Endothelial cell of umbilical vein (primary cell): Measurements from ENCODE around the gene INTS1. TPM values are rescaled to one million over a fixed set of nuclear protein-coding genes. Genes with fewer than 3 reads are reported as not detected.

Source experiments
- BruUV-seq: library from RNA; stranded (reverse); fragments of 400-500 nt; replicated peaks from 2 replicates; lab custom pipeline; 2021; lab: Mats Ljungman, UMichigan
- CTCF ChIA-PET: fragments of 300-600, 350-600 bp; sonication (Branson Sonifier 250); formaldehyde crosslinking; loops from one replicate; lab custom pipeline; 2021; ENCODE audit warnings: antibody characterized with exemption, inconsistent platforms; lab: Charles Lee
- POLR2A ChIA-PET: fragments of 300-600, 350-600 bp; sonication (Branson Sonifier 250); formaldehyde crosslinking; loops from one replicate; lab custom pipeline; 2021; ENCODE audit warnings: antibody characterized with exemption, inconsistent platforms; lab: Charles Lee
- DNase-seq: peaks from one replicate; pipeline ENCODE4 v3.0.0-alpha.2; 2011; ENCODE audit warnings: low read depth, low spot score
- FAIRE-seq: peaks from 2 replicates; lab custom pipeline; 2011; peaks lifted over from hg19 to GRCh38; lab: Jason Lieb, UNC
- H2AFZ ChIP-seq: 2 replicates; pipeline ENCODE4 v1.6.0; 2012; ENCODE audit warnings: low read depth, low read length, control low read depth, inconsistent platforms
- H3K27ac ChIP-seq: 2 replicates; pipeline ENCODE4 v1.5.1; 2011; ENCODE audit warnings: low read depth, mild to moderate bottlenecking, control low read depth, low read length, moderate library complexity; ENCODE audit not compliant: insufficient read depth
- H3K27me3 ChIP-seq, 2 experiments: 2 replicates each; pipeline versions ENCODE4 v1.6.0 to v1.6.1; 2011; ENCODE audit warnings: low read length in 2 of 2, mixed read lengths in 1 of 2; ENCODE audit not compliant: control insufficient read depth in 2 of 2, insufficient read depth in 2 of 2
- H3K36me3 ChIP-seq, 2 experiments: 2 replicates in 1 of 2; 3 replicates in 1 of 2; pipeline ENCODE4 v1.5.1; 2011; ENCODE audit warnings: low read length in 2 of 2, mild to moderate bottlenecking in 1 of 2, moderate library complexity in 1 of 2; ENCODE audit not compliant: control insufficient read depth in 2 of 2, insufficient read depth in 2 of 2; ENCODE audit errors: extremely low read depth in 1 of 2
- H3K4me1 ChIP-seq: 3 replicates; pipeline ENCODE4 v1.5.1; 2011; ENCODE audit warnings: mild to moderate bottlenecking, low read length; ENCODE audit not compliant: control insufficient read depth, insufficient read depth; ENCODE audit errors: extremely low read depth
- H3K4me2 ChIP-seq: 2 replicates; pipeline ENCODE4 v1.6.1; 2011; ENCODE audit warnings: low read length, control low read depth, mixed read lengths; ENCODE audit not compliant: insufficient read depth
- H3K4me3 ChIP-seq, 3 experiments: fragments of 200-600 bp in 1 of 3; sonication (generic), shearing (Covaris generic) in 1 of 3; replicated peaks in 1 of 3; 2 replicates each; pipeline ENCODE4 v1.5.1; 2011 to 2016; ENCODE audit warnings: control low read depth in 3 of 3, low read length in 3 of 3, mild to moderate bottlenecking in 2 of 3, inconsistent platforms in 1 of 3, low read depth in 1 of 3, moderate library complexity in 1 of 3; ENCODE audit not compliant: insufficient read depth in 1 of 3
- H3K79me2 ChIP-seq: 2 replicates; pipeline ENCODE4 v1.6.0; 2012; ENCODE audit warnings: low read length, inconsistent platforms; ENCODE audit not compliant: control insufficient read depth, insufficient read depth
- H3K9ac ChIP-seq: replicated peaks from 2 replicates; pipeline ENCODE3; 2011; ENCODE audit warnings: low read length, control low read depth; ENCODE audit not compliant: insufficient read depth; ENCODE audit errors: extremely low read depth
- H3K9me1 ChIP-seq: replicated peaks from 3 replicates; pipeline ENCODE4 v1.6.0; 2011; ENCODE audit warnings: mild to moderate bottlenecking, low read length; ENCODE audit not compliant: control insufficient read depth, insufficient read depth; ENCODE audit errors: extremely low read depth
- H3K9me3 ChIP-seq: replicated peaks from 2 replicates; pipeline ENCODE4 v1.5.1; 2012; ENCODE audit warnings: low read length, inconsistent platforms; ENCODE audit not compliant: control insufficient read depth, insufficient read depth
- H4K20me1 ChIP-seq: replicated peaks from 2 replicates; pipeline ENCODE3; 2011; ENCODE audit warnings: mild to moderate bottlenecking, low read length; ENCODE audit not compliant: control insufficient read depth, insufficient read depth; ENCODE audit errors: extremely low read depth
- EZH2 ChIP-seq: IDR thresholded peaks from 2 replicates; pipeline ENCODE4 v1.6.1; 2012; ENCODE audit warnings: borderline replicate concordance, low read depth, mild to moderate bottlenecking, moderate library complexity, low read length, inconsistent platforms; ENCODE audit not compliant: severe bottlenecking
- FOS ChIP-seq: IDR thresholded peaks from 2 replicates; pipeline ENCODE4 v1.6.1; 2011; ENCODE audit warnings: mild to moderate bottlenecking, low read length, moderate library complexity, borderline replicate concordance; ENCODE audit not compliant: insufficient read depth
- GATA2 ChIP-seq: IDR thresholded peaks from 2 replicates; pipeline ENCODE4 v1.7.0; 2011; ENCODE audit warnings: low read depth, mild to moderate bottlenecking, moderate library complexity, mixed read lengths, low read length; ENCODE audit not compliant: insufficient read length, insufficient read depth
- JUN ChIP-seq: IDR thresholded peaks from 2 replicates; pipeline ENCODE4 v1.6.1; 2011; ENCODE audit warnings: borderline replicate concordance, low read depth; ENCODE audit not compliant: insufficient read length, insufficient read depth
- MYC ChIP-seq: IDR thresholded peaks from one replicate; pipeline ENCODE4 v1.6.1; 2011; ENCODE audit warnings: mild to moderate bottlenecking, low read depth, low read length
- POLR2A ChIP-seq: IDR thresholded peaks from 2 replicates; pipeline ENCODE4 v1.6.1; 2012; ENCODE audit warnings: low read depth, mild to moderate bottlenecking, control low read depth, low read length
- POLR2AphosphoS5 ChIP-seq: IDR thresholded peaks from 2 replicates; pipeline ENCODE4 v1.6.1; 2012; ENCODE audit warnings: low read depth, mild to moderate bottlenecking, control low read depth, low read length, moderate library complexity; ENCODE audit not compliant: insufficient read depth
- dilution Hi-C: fragments of 300-500 bp; cut with MboI; formaldehyde crosslinking; loops from one replicate; pipeline ENCODE4 v1.15.0; 2019; ENCODE audit warnings: low sequenced_read_pairs; ENCODE audit not compliant: extremely low pct_ligation_motif_present
- intact Hi-C: fragments of 100-400 bp; cut with micrococcal nuclease; formaldehyde crosslinking; loops from one replicate; pipeline ENCODE4 v1.10.0; 2022
- polyA plus RNA-seq, 4 experiments: library from polyadenylated mRNA; depleted of rRNA in 3 of 4; stranded (reverse) in 3 of 4; unstranded in 1 of 4; fragments of >200 nt; gene quantifications; 2 replicates each; pipeline versions ENCODE4 v1.2.1 to v1.2.3, GENCODE V29; 2011 to 2012; ENCODE audit warnings: missing spikeins in 1 of 4
- total RNA-seq: library from RNA; stranded (reverse); gene quantifications from 2 replicates; pipeline ENCODE4 v1.2.3, GENCODE V29; 2021
- TF ChIP-seq, protein P1 (sequence below): IDR thresholded peaks from 2 replicates; pipeline ENCODE4 v1.6.1; 2011; ENCODE audit not compliant: insufficient read depth, insufficient read length
- TF ChIP-seq, protein P2 (sequence below), 2 donors: IDR thresholded peaks; 1 replicate in 1 of 2; 2 replicates in 1 of 2; pipeline ENCODE4 v1.5.1; 2011; ENCODE audit warnings: low read length in 2 of 2, mild to moderate bottlenecking in 2 of 2, moderate library complexity in 2 of 2, control low read depth in 1 of 2, inconsistent platforms in 1 of 2, low read depth in 1 of 2; ENCODE audit not compliant: insufficient read depth in 1 of 2; ENCODE audit errors: extremely low read depth in 1 of 2

The INTS1 gene
- total and polyA plus RNA-seq, 2 donors (not counting 3 experiments of a cell fraction or from before 2014, with no cell fraction given), result 57.8 to 116 TPM

DNA sequence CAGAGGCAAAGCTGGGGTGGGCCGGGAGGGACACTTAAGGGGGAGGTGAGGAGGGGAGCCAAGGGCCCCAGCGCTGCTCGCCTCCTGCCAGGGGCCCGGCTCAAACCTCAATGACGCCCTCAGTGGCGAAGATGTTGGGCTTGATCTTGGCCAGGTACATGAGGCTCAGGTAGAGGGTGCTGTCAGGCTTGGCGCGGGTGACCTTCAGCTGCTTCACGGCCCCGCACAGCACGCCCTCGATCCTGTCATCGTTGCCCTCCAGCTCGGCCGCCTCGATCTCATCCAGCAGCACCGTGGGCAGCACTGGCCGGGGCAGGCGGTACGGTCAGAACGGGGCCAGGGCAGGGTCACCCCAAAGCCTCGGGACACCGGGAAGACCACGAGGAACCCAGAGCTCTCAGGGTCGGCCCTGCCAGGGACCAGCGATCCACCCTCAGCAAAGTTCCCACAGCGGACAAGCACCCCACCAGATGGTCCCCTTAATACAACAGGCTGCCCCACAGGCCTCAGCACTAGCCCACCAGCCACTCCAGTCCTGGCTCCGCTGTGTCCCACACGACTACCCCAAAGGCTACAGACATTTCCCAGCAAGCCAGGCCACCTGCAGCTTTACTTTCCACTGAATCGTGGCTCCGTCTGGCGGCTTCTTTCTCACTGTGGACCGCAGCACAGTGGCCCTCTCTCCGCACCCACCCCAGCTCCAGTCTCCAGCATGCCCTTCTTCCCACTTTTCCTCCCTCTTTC, 4.0 kb downstream of the INTS1 start:
- CTCF ChIA-PET, result no interaction called here
- dilution Hi-C loops, result no loop called here
- H3K27ac ChIP-seq, result no peak overlapping the region
- H3K9me1 ChIP-seq, result no peaks in the 10 kb centered on the region
- peaks cover 5% of the 10 kb centered on the region for H3K4me1 ChIP-seq
- H3K4me2 ChIP-seq, result no peak overlapping the region
- DNase-seq (no peak), FAIRE-seq (no peak)
- intact Hi-C loops, result no loop called here
- H3K9ac ChIP-seq, result no peak overlapping the region
- peaks cover 0 to 39% of the 10 kb centered on the region in 2 experiments for H3K36me3 ChIP-seq
- no peaks in the 10 kb centered on the region for H3K9me3 ChIP-seq
- no peaks in the 10 kb centered on the region for H4K20me1 ChIP-seq
- H3K4me3 ChIP-seq, result no peak overlapping the region
- BruUV-seq, result no TSS peak
- peaks cover 24% of the 10 kb centered on the region for H3K79me2 ChIP-seq
- POLR2A ChIA-PET, result no interaction called here
- no peaks in the 10 kb centered on the region for H3K27me3 ChIP-seq
- no peak overlapping the region for H2AFZ ChIP-seq
- TF ChIP-seq MYC (no peak), JUN (no peak), GATA2 (no peak), FOS (no peak), POLR2A (no peak), POLR2AphosphoS5 (no peak), EZH2 (no peak)
- TF ChIP-seq, protein P1, sequence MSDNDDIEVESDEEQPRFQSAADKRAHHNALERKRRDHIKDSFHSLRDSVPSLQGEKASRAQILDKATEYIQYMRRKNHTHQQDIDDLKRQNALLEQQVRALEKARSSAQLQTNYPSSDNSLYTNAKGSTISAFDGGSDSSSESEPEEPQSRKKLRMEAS, result no peak
- TF ChIP-seq, protein P2, sequence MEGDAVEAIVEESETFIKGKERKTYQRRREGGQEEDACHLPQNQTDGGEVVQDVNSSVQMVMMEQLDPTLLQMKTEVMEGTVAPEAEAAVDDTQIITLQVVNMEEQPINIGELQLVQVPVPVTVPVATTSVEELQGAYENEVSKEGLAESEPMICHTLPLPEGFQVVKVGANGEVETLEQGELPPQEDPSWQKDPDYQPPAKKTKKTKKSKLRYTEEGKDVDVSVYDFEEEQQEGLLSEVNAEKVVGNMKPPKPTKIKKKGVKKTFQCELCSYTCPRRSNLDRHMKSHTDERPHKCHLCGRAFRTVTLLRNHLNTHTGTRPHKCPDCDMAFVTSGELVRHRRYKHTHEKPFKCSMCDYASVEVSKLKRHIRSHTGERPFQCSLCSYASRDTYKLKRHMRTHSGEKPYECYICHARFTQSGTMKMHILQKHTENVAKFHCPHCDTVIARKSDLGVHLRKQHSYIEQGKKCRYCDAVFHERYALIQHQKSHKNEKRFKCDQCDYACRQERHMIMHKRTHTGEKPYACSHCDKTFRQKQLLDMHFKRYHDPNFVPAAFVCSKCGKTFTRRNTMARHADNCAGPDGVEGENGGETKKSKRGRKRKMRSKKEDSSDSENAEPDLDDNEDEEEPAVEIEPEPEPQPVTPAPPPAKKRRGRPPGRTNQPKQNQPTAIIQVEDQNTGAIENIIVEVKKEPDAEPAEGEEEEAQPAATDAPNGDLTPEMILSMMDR (IDR thresholded peaks at IDR 0.05; ENCODE audit: extremely low read depth in 1 of 2, insufficient read depth in 1 of 2, low read depth in 1 of 2, low read length in 2 of 2), result no peak
